K562 (cell line): ENCODE measurements around the gene DDX20. TPM values are rescaled to one million over a fixed set of nuclear protein-coding genes. Genes with fewer than 3 reads are reported as not detected.
A peak's percentile ranks its signal among the peaks of the same experiment; 100 is the strongest.

Experiments used
- ATAC-seq: fragments of 200-7000 bp; cut with Tn5 transposase; 3 replicates; pipeline ENCODE4 v1.9.1; 2020; ENCODE audit warnings: moderate library complexity
- BruUV-seq: library from RNA; stranded (reverse); fragments of 400-500 nt; replicated peaks from 2 replicates; lab custom pipeline; 2021; lab: Mats Ljungman, UMichigan
- CTCF ChIA-PET: fragments of 300-600 bp; formaldehyde crosslinking; extraction: SDS; loops from one replicate; lab custom pipeline; 2021; ENCODE audit warnings: low intra/inter-chr PET ratio; lab: Yijun Ruan, JAX
- POLR2A ChIA-PET: fragments of 300-600, 350-650 bp; sonication (Branson Sonifier 250); formaldehyde crosslinking; extraction: SDS; loops from one replicate; lab custom pipeline; 2021; ENCODE audit warnings: antibody characterized with exemption, inconsistent platforms; lab: Yijun Ruan, JAX
- DNase-seq, 4 experiments: peaks; one replicate each; pipeline versions ENCODE4 v3.0.0 to v3.0.0-alpha.2; 2011 to 2018; ENCODE audit warnings: low spot score in 3 of 4, mixed read lengths in 3 of 4; ENCODE audit errors: extremely low read depth in 1 of 4
- FAIRE-seq: peaks from 2 replicates; lab custom pipeline; 2011; peaks lifted over from hg19 to GRCh38; lab: Jason Lieb, UNC
- H2AFZ ChIP-seq: 2 replicates; pipeline ENCODE4 v1.6.0; 2011; ENCODE audit warnings: low read depth, low read length, control low read depth, inconsistent platforms
- H3K27ac ChIP-seq: fragments of 200-600 bp; 3 replicates; pipeline ENCODE4 v1.8.0; 2011; ENCODE audit warnings: low read depth, mild to moderate bottlenecking, control low read depth, inconsistent platforms, low read length, moderate library complexity, mixed read lengths; ENCODE audit errors: extremely low read depth
- H3K27me3 ChIP-seq, 2 experiments: fragments of 300-600 bp in 1 of 2; 2 replicates in 1 of 2; 3 replicates in 1 of 2; pipeline versions ENCODE4 v1.6.0 to v1.8.0; 2011; ENCODE audit warnings: inconsistent platforms in 2 of 2, low read length in 2 of 2, mild to moderate bottlenecking in 1 of 2, mixed read lengths in 1 of 2, moderate library complexity in 1 of 2; ENCODE audit not compliant: control insufficient read depth in 2 of 2, insufficient read depth in 2 of 2
- H3K36me3 ChIP-seq: fragments of 300-600 bp; 3 replicates; pipeline ENCODE4 v1.8.0; 2011; ENCODE audit warnings: mild to moderate bottlenecking, low read length, inconsistent platforms; ENCODE audit not compliant: control insufficient read depth, insufficient read depth
- H3K4me1 ChIP-seq, 2 experiments: fragments of 200-600 bp in 1 of 2; replicated peaks in 1 of 2; 2 replicates in 1 of 2; 3 replicates in 1 of 2; pipeline versions ENCODE4 v1.5.1 to v1.8.0; 2011; ENCODE audit warnings: inconsistent platforms in 2 of 2, low read length in 2 of 2, mild to moderate bottlenecking in 1 of 2, mixed read lengths in 1 of 2, moderate library complexity in 1 of 2; ENCODE audit not compliant: control insufficient read depth in 2 of 2, insufficient read depth in 2 of 2
- H3K4me2 ChIP-seq: 2 replicates; pipeline ENCODE4 v1.6.1; 2011; ENCODE audit warnings: low read length, control low read depth, inconsistent platforms, mixed read lengths; ENCODE audit not compliant: insufficient read depth
- H3K4me3 ChIP-seq: fragments of 200-600 bp; sonication (generic), shearing (Covaris generic); 2 replicates; pipeline ENCODE4 v1.5.1; 2016; ENCODE audit warnings: control low read depth, inconsistent platforms
- H3K79me2 ChIP-seq: fragments of 200-600 bp; 3 replicates; pipeline ENCODE4 v1.8.0; 2011; ENCODE audit warnings: low read length, inconsistent platforms; ENCODE audit not compliant: control insufficient read depth, insufficient read depth
- H3K9ac ChIP-seq, 2 experiments: 2 replicates each; pipeline versions ENCODE4 v1.6.0 to v1.6.1; 2011; ENCODE audit warnings: low read depth in 2 of 2, low read length in 2 of 2, control low read depth in 1 of 2, inconsistent platforms in 1 of 2, mild to moderate bottlenecking in 1 of 2, mixed read lengths in 1 of 2; ENCODE audit not compliant: insufficient read depth in 1 of 2
- H3K9me1 ChIP-seq: one replicate; pipeline ENCODE4 v1.6.0; 2011; ENCODE audit warnings: inconsistent platforms, mild to moderate bottlenecking, low read length, moderate library complexity; ENCODE audit not compliant: control insufficient read depth, insufficient read depth
- H3K9me3 ChIP-seq: replicated peaks from 2 replicates; pipeline ENCODE4 v1.5.1; 2011; ENCODE audit warnings: low read depth, low read length, inconsistent platforms; ENCODE audit not compliant: control insufficient read depth, insufficient read depth
- H4K20me1 ChIP-seq: replicated peaks from 2 replicates; pipeline ENCODE4 v1.6.1; 2011; ENCODE audit warnings: low read length, inconsistent platforms, mixed read lengths; ENCODE audit not compliant: control insufficient read depth, insufficient read depth
- DEAF1 ChIP-seq: fragments of 450-650 bp; formaldehyde crosslinking; IDR thresholded peaks from 2 replicates; pipeline ENCODE4 v1.4.0; 2020; ENCODE audit warnings: mild to moderate bottlenecking, moderate library complexity
- MED1 ChIP-seq: sonication (generic); formaldehyde crosslinking; IDR thresholded peaks from 2 replicates; pipeline ENCODE4 v1.8.1; 2023; ENCODE audit warnings: missing genetic modification reagents, borderline replicate concordance
- TCF15 ChIP-seq: fragments of 250-450 bp; sonication (Bioruptor Pico); IDR thresholded peaks from 2 replicates; pipeline ENCODE4 v1.8.0; 2022; ENCODE audit warnings: moderate library complexity, mild to moderate bottlenecking, inconsistent platforms
- ZFP36 ChIP-seq: fragments of 150-350 bp; IDR thresholded peaks from 2 replicates; pipeline ENCODE4 v1.6.1; 2018; ENCODE audit warnings: low read length, low read depth; ENCODE audit not compliant: partially characterized antibody
- ZNF354B ChIP-seq: fragments of 250-450 bp; sonication (Bioruptor Pico); IDR thresholded peaks from 2 replicates; pipeline ENCODE4 v1.4.0; 2020
- ZNF407 ChIP-seq: fragments of 450-650 bp; IDR thresholded peaks from 2 replicates; pipeline ENCODE4 v1.6.1; 2016; ENCODE audit warnings: low read depth
- WGBS: fragments of 100-300 bp; shearing (Covaris generic); methylation state at CpG from one replicate; pipeline ENCODE4 v1.1.6; 2016; ENCODE audit warnings: low coverage, mixed read lengths; ENCODE audit not compliant: insufficient coverage; ENCODE audit errors: missing lambda C conversion rate; 5-methylcytosine and 5-hydroxymethylcytosine counted together
- in situ Hi-C: fragments of 300-500 bp; cut with MboI; formaldehyde crosslinking; loops from 4 replicates; pipeline ENCODE4 v1.15.0; 2018; ENCODE audit warnings: inconsistent platforms, mixed read lengths
- intact Hi-C: fragments of 100-400 bp; cut with micrococcal nuclease; formaldehyde crosslinking; loops from 2 replicates; pipeline ENCODE4 v1.14.2; 2022
- polyA plus RNA-seq, 8 experiments: library from polyadenylated mRNA; depleted of rRNA in 4 of 8; stranded (reverse) in 5 of 8; unstranded in 3 of 8; fragments of >200 nt; fragmentation: Nextera tagmentation in 2 of 8; fragmentation: Illumina TruSeq in 1 of 8; extraction: Ambion mirVana in 2 of 8; extraction: Trizol in 1 of 8; gene quantifications; 2 replicates each; pipeline versions ENCODE4 v1.2.1 to v1.2.3, GENCODE V29; 2011 to 2014; ENCODE audit warnings: inconsistent platforms in 1 of 8, missing spikeins in 1 of 8
- total RNA-seq, 7 experiments: library from RNA; depleted of rRNA in 6 of 7; stranded (reverse); fragments of >200 nt in 6 of 7; fragmentation: Illumina TruSeq in 2 of 7; extraction: Trizol in 2 of 7; gene quantifications; 2 replicates each; pipeline versions ENCODE4 v1.2.1 to v1.2.3, GENCODE V29; 2011 to 2021; ENCODE audit warnings: low replicate concordance in 1 of 7

The DDX20 gene
- total and polyA plus RNA-seq, 9 of the 15 experiments (the other 6 are each of a cell fraction or from before 2014, with no cell fraction given), result 8.3 to 33.4 (median 24.5) TPM

GRCh38 chr1:111735858-111736544 is 19.7 kb upstream of the DDX20 start:
- Histone ChIP-seq H3K79me2 (no peaks in the 10 kb centered on the region), H3K27ac (no peak overlapping the region), H4K20me1 (no peaks in the 10 kb centered on the region; the same call in none of the 2 replicates), H3K27me3 (peaks cover 34 to 76% of the 10 kb centered on the region in 2 experiments), H3K9me1 (peaks cover 2% of the 10 kb centered on the region), H3K4me1 (peaks cover 11 to 35% of the 10 kb centered on the region in 2 experiments), H3K4me3 (no peak overlapping the region), H3K9me3 (no peaks in the 10 kb centered on the region), H3K9ac (no peak overlapping the region), H3K36me3 (no peaks in the 10 kb centered on the region), H3K4me2 (no peak overlapping the region), H2AFZ (no peak overlapping the region)
- in situ Hi-C loops, result no loop called here
- 12% methylated on average over 8 of the region's 8 CpGs for WGBS
- ChIA-PET POLR2A (interaction anchor here (0.6 to 2.2 kb wide), 5 partner anchors 11 to 228 kb away, joined by 3 to 10 read pairs (median 3); partner anchors contain the start of gene DDX20), CTCF (no interaction called here)
- DNase-seq, result no peak
- TF ChIP-seq ZNF407, result no peak
- no peak for TF ChIP-seq TCF15
- no peak for TF ChIP-seq ZNF354B (CRISPR knock-in tag)
- no peak for TF ChIP-seq MED1 (CRISPR knock-in tag)
- TF ChIP-seq DEAF1 (CRISPR knock-in tag), result no peak
- peak; percentile 85 for TF ChIP-seq ZFP36
- intact Hi-C loops, result no loop called here
- no peak for ATAC-seq
- no TSS peak for BruUV-seq
- FAIRE-seq, result no peak
